ENCODE measurements around the gene GMDS. TPM values are rescaled to one million over a fixed set of nuclear protein-coding genes. Genes with fewer than 3 reads are reported as not detected.

Gene GMDS
- total and polyA plus RNA-seq, 2 of the 8 experiments (the other 6 are each of a cell fraction or from before 2014, with no cell fraction given): 16.8 to 50.0 TPM

DNA sequence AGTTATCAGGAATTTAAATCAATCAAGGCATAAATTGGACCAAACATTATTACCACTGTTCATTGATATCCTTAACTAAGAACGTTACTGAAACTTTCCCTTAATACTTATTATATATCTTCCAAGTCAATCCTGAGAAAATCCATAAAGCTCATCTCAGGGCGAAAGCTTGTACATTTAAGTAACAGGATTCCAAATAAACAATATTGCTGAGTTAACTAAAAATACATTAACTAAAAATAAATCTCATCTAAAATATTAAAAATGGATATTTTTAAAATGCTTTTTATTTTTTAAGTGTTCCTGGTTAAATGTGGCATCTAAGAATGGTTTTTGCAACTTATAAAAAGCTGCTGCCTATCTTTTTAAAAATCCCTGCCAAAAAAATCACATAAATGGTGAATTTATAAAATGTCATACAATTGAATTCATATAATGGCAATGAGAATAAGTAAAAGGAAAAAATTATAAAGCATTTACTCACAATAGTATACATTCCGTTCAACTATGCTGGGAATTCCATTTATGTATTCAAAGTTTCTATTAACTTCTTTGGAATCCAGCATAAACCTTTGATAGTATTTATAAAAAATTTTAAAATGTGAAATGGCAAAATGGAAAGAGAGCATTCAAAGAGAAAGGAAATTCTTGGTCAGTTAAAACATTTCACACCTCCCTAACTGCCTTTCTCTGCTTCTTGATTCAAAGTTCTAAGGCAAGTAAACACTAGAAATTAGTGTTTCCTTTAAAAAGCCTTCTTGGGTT, 20.8 kb upstream of the GMDS start:
- no peak overlapping the region for H2BK12ac ChIP-seq (ENCODE audit: low read depth, low read length)
- H3K36me3 ChIP-seq (ENCODE audit: control insufficient read depth in 2 of 4, insufficient read depth in 4 of 4, low read length in 3 of 4): no peaks in the 10 kb centered on the region
- H2BK20ac ChIP-seq (ENCODE audit: low read length): no peak overlapping the region
- H3K79me2 ChIP-seq (ENCODE audit: control insufficient read depth in 1 of 2, insufficient read depth in 2 of 2, low read length in 2 of 2): no peaks in the 10 kb centered on the region
- H3K14ac ChIP-seq (ENCODE audit: insufficient read length): no peak overlapping the region
- ChIA-PET CTCF (ENCODE audit: partially characterized antibody) (no interaction called here), POLR2A (ENCODE audit: partially characterized antibody) (no interaction called here)
- H4K8ac ChIP-seq (ENCODE audit: extremely low read depth, insufficient read depth, low read length): no peak overlapping the region
- H2BK5ac ChIP-seq (ENCODE audit: low read depth, low read length): no peak overlapping the region
- no peak overlapping the region for H2AFZ ChIP-seq (ENCODE audit: low read length)
- H3K4me2 ChIP-seq (ENCODE audit: insufficient read depth in 1 of 2, low read depth in 2 of 2, low read length in 2 of 2): no peak overlapping the region
- H3K4ac ChIP-seq (replicated peaks; ENCODE audit: insufficient read length, low read depth, low read length): no peak overlapping the region
- H4K5ac ChIP-seq (ENCODE audit: insufficient read length, low read depth, low read length): no peak overlapping the region
- H2BK15ac ChIP-seq (ENCODE audit: low read length): no peak overlapping the region
- no peaks in the 10 kb centered on the region for H3K27me3 ChIP-seq (replicated peaks in 1 of 4; ENCODE audit: control insufficient read depth in 3 of 4, extremely low read depth in 1 of 4, insufficient read depth in 3 of 4, low read length in 3 of 4)
- no peak overlapping the region for H3K18ac ChIP-seq (ENCODE audit: extremely low read depth, low read length)
- no peak overlapping the region for H3K9ac ChIP-seq (replicated peaks in 1 of 4; ENCODE audit: extremely low read depth in 1 of 4, low read depth in 3 of 4, low read length in 3 of 4)
- H2AK5ac ChIP-seq (ENCODE audit: low read depth, low read length): no peak overlapping the region
- H4K91ac ChIP-seq (replicated peaks; ENCODE audit: insufficient read length, low read length): no peak overlapping the region
- TF ChIP-seq BRCA1 (IDR thresholded peaks at IDR 0.05; ENCODE audit: low read depth, low read length) (no peak), SIX5 (IDR thresholded peaks at IDR 0.05; ENCODE audit: low read depth, low read length) (no peak), RAD21 (IDR thresholded peaks at IDR 0.05 in 1 of 2, conservative IDR thresholded peaks at IDR 0.05 in 1 of 2; ENCODE audit: low read depth in 2 of 2, low read length in 2 of 2) (no peak)
- no peaks in the 10 kb centered on the region for H3K79me1 ChIP-seq (ENCODE audit: low read depth, low read length)
- no peak overlapping the region for H3K23ac ChIP-seq (ENCODE audit: insufficient read length)
- H3K23me2 ChIP-seq (ENCODE audit: low read depth, low read length): no peaks in the 10 kb centered on the region; the same call in 1 of the 2 replicates
- DNase-seq (ENCODE audit: low read depth in 1 of 2, low spot score in 2 of 2) (no peak), FAIRE-seq (no peak)
- H2BK120ac ChIP-seq (replicated peaks; ENCODE audit: low read depth, low read length): no peak overlapping the region
- no peak overlapping the region for H3K27ac ChIP-seq (ENCODE audit: low read depth, low read length)
- WGBS, 2 experiments (ENCODE audit: extremely low coverage in 1 of 2, insufficient coverage in 1 of 2, insufficient read length in 1 of 2, insufficient replicate concordance in 2 of 2, low coverage in 1 of 2, low lambda C conversion rate in 2 of 2, missing lambda C conversion rate in 1 of 2): 77% methylated on average over 3 of the region's 3 CpGs; no CpG with 5 or more reads in 1 of the 2 experiments
- H3K9me3 ChIP-seq (ENCODE audit: insufficient read depth in 2 of 2, low read depth in 1 of 2, low read length in 1 of 2): no peaks in the 10 kb centered on the region
- no peak overlapping the region for H3K56ac ChIP-seq (replicated peaks; ENCODE audit: insufficient read length, low read depth, low read length)
- H3K4me3 ChIP-seq (ENCODE audit: extremely low read depth in 1 of 4, insufficient read depth in 2 of 4, low read depth in 3 of 4, low read length in 4 of 4): no peak overlapping the region
- no peaks in the 10 kb centered on the region for H4K20me1 ChIP-seq (replicated peaks in 1 of 2; ENCODE audit: control insufficient read depth in 1 of 2, insufficient read depth in 2 of 2, low read length in 2 of 2)
- no peaks in the 10 kb centered on the region for H3K4me1 ChIP-seq (replicated peaks in 1 of 4; ENCODE audit: control insufficient read depth in 3 of 4, insufficient read depth in 4 of 4, low read length in 3 of 4)
